ENCODE measurements around the gene PRKAR1B. TPM values are rescaled to one million over a fixed set of nuclear protein-coding genes. Genes with fewer than 3 reads are reported as not detected.

PRKAR1B gene
- total and polyA plus RNA-seq, 2 donors (not counting 1 experiment from before 2014, with no cell fraction given) = 4.5 to 8.6 TPM

GRCh38 chr7:517774-518629, 209.1 kb downstream of the PRKAR1B start:
- H3K27me3 Mint-ChIP-seq = peaks cover 15% of the 10 kb centered on the region
- CTCF ChIA-PET = no interaction called here
- Histone ChIP-seq H3K27ac (ENCODE audit: low read length in 2 of 2) (no peak overlapping the region), H3K79me2 (ENCODE audit: control insufficient read depth, insufficient read depth, low read length) (no peaks in the 10 kb centered on the region), H3K4me2 (replicated peaks; ENCODE audit: low read depth, low read length, poor library complexity, severe bottlenecking) (peak overlapping the region; percentile 90), H3K9ac (ENCODE audit: low read length) (peak overlapping the region; percentile 52), H3K9me3 (ENCODE audit: control extremely low read depth in 1 of 3, control insufficient read depth in 2 of 3, insufficient read depth in 1 of 3, low read length in 2 of 3) (peaks cover 0 to 8% (median 0%) of the 10 kb centered on the region in 3 donors), H3K36me3 (replicated peaks in 1 of 2; ENCODE audit: control extremely low read depth in 1 of 2, control insufficient read depth in 1 of 2, extremely low read depth in 1 of 2, insufficient read depth in 2 of 2, low read length in 1 of 2) (no peaks in the 10 kb centered on the region), H3K27me3 (replicated peaks in 1 of 4; ENCODE audit: control extremely low read depth in 1 of 4, control insufficient read depth in 3 of 4, insufficient read depth in 4 of 4, low read length in 3 of 4) (peaks cover 0 to 27% (median 11%) of the 10 kb centered on the region in 4 experiments), H3K4me1 (ENCODE audit: control insufficient read depth in 2 of 2, insufficient read depth in 2 of 2, low read length in 2 of 2) (peaks cover 30 to 39% of the 10 kb centered on the region in 2 donors), H4K20me1 (ENCODE audit: control insufficient read depth, insufficient read depth, low read length, poor library complexity, severe bottlenecking) (no peaks in the 10 kb centered on the region), H3K4me3 (ENCODE audit: control extremely low read depth in 1 of 5, extremely low read depth in 1 of 5, insufficient read depth in 1 of 5, low read depth in 2 of 5, low read length in 4 of 5) (peak overlapping the region in 4 of 5 experiments; percentile 6 to 56 (median 45)), H2AFZ (ENCODE audit: insufficient read depth, low read depth, low read length, poor library complexity, severe bottlenecking) (peak overlapping the region; percentile 54)
- DNase-seq (peak; percentile 34), ATAC-seq (ENCODE audit: low read depth) (no peak)
- H3K4me1 Mint-ChIP-seq = peaks cover 21% of the 10 kb centered on the region
- H3K9me3 Mint-ChIP-seq (ENCODE audit: insufficient read depth) = no peaks in the 10 kb centered on the region
- POLR2A ChIA-PET = no interaction called here
- H3K27ac Mint-ChIP-seq = no peak overlapping the region
- 2% methylated on average over 55 of the region's 70 CpGs for WGBS (ENCODE audit: insufficient coverage)
- H3K4me3 Mint-ChIP-seq = peak overlapping the region; percentile 87
- no peak for TF ChIP-seq CTCF (IDR thresholded peaks at IDR 0.05)
- peak; percentile 63 for TF ChIP-seq EZH2 (IDR thresholded peaks at IDR 0.05; ENCODE audit: borderline replicate concordance, insufficient read depth, low read depth, low read length, poor library complexity, severe bottlenecking)
- intact Hi-C loops (cut with micrococcal nuclease) = no loop called here

All from B cell (primary cell).